ENCODE results near the gene APBB2. TPM values are rescaled to one million over a fixed set of nuclear protein-coding genes. Genes with fewer than 3 reads are reported as not detected.
A peak's percentile ranks its signal among the peaks of the same experiment; 100 is the strongest.

APBB2 gene
- total RNA-seq, 2 experiments from 2014 or later = 0.22 TPM; not detected in 1

DNA sequence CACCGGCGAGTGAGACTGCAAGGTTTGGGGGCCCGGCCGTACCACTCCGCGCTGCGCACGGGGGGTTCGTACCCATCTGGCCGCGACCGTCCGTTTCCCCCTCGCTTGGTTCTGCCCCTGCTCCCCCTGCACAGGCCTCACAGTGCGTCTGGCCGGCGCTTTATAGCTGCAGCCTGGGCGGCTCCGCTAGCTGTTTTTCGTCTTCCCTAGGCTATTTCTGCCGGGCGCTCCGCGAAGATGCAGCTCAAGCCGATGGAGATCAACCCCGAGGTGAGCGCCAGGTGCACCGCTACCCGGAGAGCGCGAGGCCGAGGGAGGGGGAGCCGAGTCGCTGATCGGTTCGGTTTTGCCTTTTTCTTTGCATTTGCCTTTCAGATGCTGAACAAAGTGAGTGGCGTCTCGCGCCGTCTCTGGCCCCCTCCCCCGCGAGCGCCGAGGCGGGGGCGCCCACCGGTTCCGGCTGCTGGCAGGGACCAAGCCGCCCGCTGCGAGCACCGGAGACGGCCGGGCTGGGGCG is 42.5 kb upstream of the APBB2 start, which contains the start of gene UCHL1:
UCHL1 (plus strand) TSS at position 189 of the 517 bp plus-strand sequence; CDS start at position 238, 49 bp downstream.
- Mint-ChIP-seq H3K9me3 (no peaks in the 10 kb centered on the region), H3K27me3 (peaks cover 74% of the 10 kb centered on the region), H3K4me3 (peak within 1 kb of the TSS; percentile 72), H3K27ac (no peak within 1 kb of the TSS), H3K4me1 (ENCODE audit: low read depth) (peaks cover 19% of the 10 kb centered on the region), H3K36me3 (ENCODE audit: low read depth) (no peaks in the 10 kb centered on the region)
- H3K27ac ChIP-seq (ENCODE audit: low read depth in 1 of 2, low read length in 2 of 2) = no peak within 1 kb of the TSS
- H3K9me3 ChIP-seq (ENCODE audit: control insufficient read depth in 1 of 2, insufficient read depth in 1 of 2, low read length in 2 of 2) = peaks cover 0 to 8% of the 10 kb centered on the region in 2 experiments
- DNase-seq (no peak), ATAC-seq (ENCODE audit: poor library complexity) (no peak)
- POLR2A ChIA-PET = no interaction called here
- H3K27me3 ChIP-seq (ENCODE audit: control insufficient read depth in 1 of 2, insufficient read depth in 2 of 2, low read length in 2 of 2) = peaks cover 22 to 60% of the 10 kb centered on the region in 2 experiments
- intact Hi-C loops (cut with DNase I, micrococcal nuclease) = no loop called here
- no peak within 1 kb of the TSS for H3K4me3 ChIP-seq (ENCODE audit: low read length)
- H3K36me3 ChIP-seq (ENCODE audit: insufficient read depth, low read length) = no peaks in the 10 kb centered on the region
- TF ChIP-seq, protein P1, sequence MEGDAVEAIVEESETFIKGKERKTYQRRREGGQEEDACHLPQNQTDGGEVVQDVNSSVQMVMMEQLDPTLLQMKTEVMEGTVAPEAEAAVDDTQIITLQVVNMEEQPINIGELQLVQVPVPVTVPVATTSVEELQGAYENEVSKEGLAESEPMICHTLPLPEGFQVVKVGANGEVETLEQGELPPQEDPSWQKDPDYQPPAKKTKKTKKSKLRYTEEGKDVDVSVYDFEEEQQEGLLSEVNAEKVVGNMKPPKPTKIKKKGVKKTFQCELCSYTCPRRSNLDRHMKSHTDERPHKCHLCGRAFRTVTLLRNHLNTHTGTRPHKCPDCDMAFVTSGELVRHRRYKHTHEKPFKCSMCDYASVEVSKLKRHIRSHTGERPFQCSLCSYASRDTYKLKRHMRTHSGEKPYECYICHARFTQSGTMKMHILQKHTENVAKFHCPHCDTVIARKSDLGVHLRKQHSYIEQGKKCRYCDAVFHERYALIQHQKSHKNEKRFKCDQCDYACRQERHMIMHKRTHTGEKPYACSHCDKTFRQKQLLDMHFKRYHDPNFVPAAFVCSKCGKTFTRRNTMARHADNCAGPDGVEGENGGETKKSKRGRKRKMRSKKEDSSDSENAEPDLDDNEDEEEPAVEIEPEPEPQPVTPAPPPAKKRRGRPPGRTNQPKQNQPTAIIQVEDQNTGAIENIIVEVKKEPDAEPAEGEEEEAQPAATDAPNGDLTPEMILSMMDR (IDR thresholded peaks at IDR 0.05) = no peak
- H3K4me1 ChIP-seq (ENCODE audit: insufficient read depth, low read length) = peaks cover 11% of the 10 kb centered on the region
- CTCF ChIA-PET = no interaction called here

DNA sequence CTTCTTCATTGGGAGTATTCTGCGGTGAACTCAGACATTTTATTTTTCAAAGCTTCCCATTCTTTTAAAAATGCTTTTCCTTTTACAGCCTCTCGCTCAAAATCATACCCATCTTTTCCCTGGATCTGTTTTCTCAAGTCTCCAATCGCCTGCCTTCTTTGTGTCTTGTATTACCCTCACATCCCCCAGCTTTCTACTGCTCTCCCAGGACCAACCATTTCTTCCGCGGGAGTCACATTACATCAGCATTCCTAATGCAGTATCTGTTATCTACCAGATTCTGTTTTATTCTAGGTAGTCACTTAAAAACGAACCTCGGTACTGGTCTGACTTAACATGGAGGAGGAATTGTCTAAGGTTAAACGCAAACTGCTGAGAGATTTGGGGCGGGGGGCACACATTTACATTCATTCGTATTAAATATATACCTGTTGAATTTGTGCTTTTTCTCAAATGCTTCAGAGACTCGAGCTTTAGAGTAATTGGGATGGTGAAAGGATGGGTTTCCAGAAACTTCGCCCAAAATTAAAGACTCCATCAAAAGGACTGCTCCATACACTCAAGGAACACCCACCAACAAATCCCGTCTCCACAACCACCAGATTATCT is 41.9 kb upstream of the APBB2 start:
- CTCF ChIA-PET = no interaction called here
- no peaks in the 10 kb centered on the region for H3K36me3 ChIP-seq (ENCODE audit: insufficient read depth, low read length)
- Mint-ChIP-seq H3K27me3 (peaks cover 69% of the 10 kb centered on the region), H3K27ac (no peak overlapping the region), H3K9me3 (no peaks in the 10 kb centered on the region), H3K36me3 (ENCODE audit: low read depth) (no peaks in the 10 kb centered on the region), H3K4me1 (ENCODE audit: low read depth) (peaks cover 19% of the 10 kb centered on the region), H3K4me3 (peak overlapping the region; percentile 64)
- POLR2A ChIA-PET = no interaction called here
- peaks cover 11% of the 10 kb centered on the region for H3K4me1 ChIP-seq (ENCODE audit: insufficient read depth, low read length)
- no peak for DNase-seq
- H3K27me3 ChIP-seq (ENCODE audit: control insufficient read depth in 1 of 2, insufficient read depth in 2 of 2, low read length in 2 of 2) = peaks cover 21 to 60% of the 10 kb centered on the region in 2 experiments
- intact Hi-C loops (cut with DNase I, micrococcal nuclease) = no loop called here
- TF ChIP-seq, protein P1 (IDR thresholded peaks at IDR 0.05) = no peak
- H3K4me3 ChIP-seq (ENCODE audit: low read length) = no peak overlapping the region
- no peak for ATAC-seq (ENCODE audit: poor library complexity)
- peaks cover 0 to 8% of the 10 kb centered on the region in 2 experiments for H3K9me3 ChIP-seq (ENCODE audit: control insufficient read depth in 1 of 2, insufficient read depth in 1 of 2, low read length in 2 of 2)
- H3K27ac ChIP-seq (ENCODE audit: low read depth in 1 of 2, low read length in 2 of 2) = no peak overlapping the region

DNA sequence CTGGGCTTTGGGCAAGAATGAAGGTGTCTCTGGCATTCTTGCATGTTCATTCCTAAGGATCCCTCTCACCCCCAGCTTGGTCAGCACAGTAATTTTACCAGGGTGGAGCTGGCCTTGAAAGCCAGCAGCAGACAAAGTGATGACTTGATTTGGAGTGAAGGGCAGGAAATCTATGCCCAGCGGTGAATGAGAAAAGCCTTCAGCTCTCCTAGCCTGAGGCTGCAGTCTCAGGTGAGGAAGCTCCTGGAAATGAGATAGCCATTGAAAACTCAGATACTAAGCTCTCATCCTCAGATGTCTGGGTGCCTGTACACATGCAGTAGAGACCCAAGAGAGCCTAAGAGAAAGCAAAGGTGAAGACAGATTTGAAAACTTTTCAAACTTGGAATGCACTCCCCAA is 31.6 kb upstream of the APBB2 start:
- intact Hi-C loops (cut with DNase I, micrococcal nuclease) = no loop called here
- DNase-seq (no peak), ATAC-seq (ENCODE audit: poor library complexity) (no peak)
- TF ChIP-seq, protein P1 (IDR thresholded peaks at IDR 0.05) = no peak
- Histone ChIP-seq H3K9me3 (ENCODE audit: control insufficient read depth in 1 of 2, insufficient read depth in 1 of 2, low read length in 2 of 2) (peaks cover 0 to 4% of the 10 kb centered on the region in 2 experiments), H3K27ac (ENCODE audit: low read depth in 1 of 2, low read length in 2 of 2) (no peak overlapping the region), H3K4me3 (ENCODE audit: low read length) (no peak overlapping the region), H3K4me1 (ENCODE audit: insufficient read depth, low read length) (no peaks in the 10 kb centered on the region), H3K36me3 (ENCODE audit: insufficient read depth, low read length) (no peaks in the 10 kb centered on the region), H3K27me3 (ENCODE audit: control insufficient read depth in 1 of 2, insufficient read depth in 2 of 2, low read length in 2 of 2) (peaks cover 0 to 5% of the 10 kb centered on the region in 2 experiments)
- peaks cover 50% of the 10 kb centered on the region for H3K27me3 Mint-ChIP-seq
- H3K4me3 Mint-ChIP-seq = no peak overlapping the region
- POLR2A ChIA-PET = no interaction called here
- no peaks in the 10 kb centered on the region for H3K4me1 Mint-ChIP-seq (ENCODE audit: low read depth)
- no peak overlapping the region for H3K27ac Mint-ChIP-seq
- CTCF ChIA-PET = no interaction called here
- H3K36me3 Mint-ChIP-seq (ENCODE audit: low read depth) = no peaks in the 10 kb centered on the region
- no peaks in the 10 kb centered on the region for H3K9me3 Mint-ChIP-seq
